ENCODE measurements around the gene ANKRD42. TPM values are rescaled to one million over a fixed set of nuclear protein-coding genes. Genes with fewer than 3 reads are reported as not detected.
"Not testable (repeated sequence)": the region's sequence is repeated elsewhere in the genome, so short reads cannot be mapped to it uniquely, and the experiment has no call there.

ANKRD42 gene
- total RNA-seq, 1 donor from 2014 or later = 6.7 TPM

GRCh38 chr11:83238111-83238510, 44.6 kb downstream of the ANKRD42 start:
- DNase-seq (ENCODE audit: low read depth, low spot score) = no peak

GRCh38 chr11:83241291-83241946, 47.9 kb downstream of the ANKRD42 start:
- peak; percentile 24 for DNase-seq (ENCODE audit: low read depth, low spot score)

- no peak for DNase-seq (ENCODE audit: low read depth, low spot score)
Observed at GRCh38 chr11:83249445-83249844, 55.9 kb downstream of the ANKRD42 start.

- DNase-seq (ENCODE audit: low read depth, low spot score) = no peak
Observed at GRCh38 chr11:83249972-83250593, 56.6 kb downstream of the ANKRD42 start.

GRCh38 chr11:83252266-83252665, 58.8 kb downstream of the ANKRD42 start:
- no peak for DNase-seq (ENCODE audit: low read depth, low spot score)

- no peak for DNase-seq (ENCODE audit: low read depth, low spot score)
Observed at GRCh38 chr11:83252941-83253340, 59.4 kb downstream of the ANKRD42 start.

GRCh38 chr11:83255366-83255765, 61.9 kb downstream of the ANKRD42 start:
- DNase-seq (ENCODE audit: low read depth, low spot score) = no peak

- no peak for DNase-seq (ENCODE audit: low read depth, low spot score)
Observed at GRCh38 chr11:83256602-83257340, 63.3 kb downstream of the ANKRD42 start.

GRCh38 chr11:83257761-83258168, 64.3 kb downstream of the ANKRD42 start:
- peak; percentile 32 for DNase-seq (ENCODE audit: low read depth, low spot score)

GRCh38 chr11:83259559-83259958, 66.0 kb downstream of the ANKRD42 start:
- DNase-seq (ENCODE audit: low read depth, low spot score) = no peak

GRCh38 chr11:83265331-83265730, 71.8 kb downstream of the ANKRD42 start:
- no peak for DNase-seq (ENCODE audit: low read depth, low spot score)

GRCh38 chr11:83269080-83269479, 75.6 kb downstream of the ANKRD42 start:
- DNase-seq (ENCODE audit: low read depth, low spot score) = not testable (repeated sequence)

- DNase-seq (ENCODE audit: low read depth, low spot score) = not testable (repeated sequence)
Observed at GRCh38 chr11:83271734-83272133, 78.2 kb downstream of the ANKRD42 start.

- DNase-seq (ENCODE audit: low read depth, low spot score) = no peak
Observed at GRCh38 chr11:83272627-83273026, 79.1 kb downstream of the ANKRD42 start.

GRCh38 chr11:83275888-83276641, 82.6 kb downstream of the ANKRD42 start:
- DNase-seq (ENCODE audit: low read depth, low spot score) = no peak

- DNase-seq (ENCODE audit: low read depth, low spot score) = no peak
Observed at GRCh38 chr11:83278351-83278750, 84.8 kb downstream of the ANKRD42 start.

- no peak for DNase-seq (ENCODE audit: low read depth, low spot score)
Observed at GRCh38 chr11:83280256-83280655, 86.7 kb downstream of the ANKRD42 start.

GRCh38 chr11:83282084-83282716, 88.7 kb downstream of the ANKRD42 start:
- no peak for DNase-seq (ENCODE audit: low read depth, low spot score)

- no peak for DNase-seq (ENCODE audit: low read depth, low spot score)
Observed at GRCh38 chr11:83284501-83285150, 91.1 kb downstream of the ANKRD42 start.

- no peak for DNase-seq (ENCODE audit: low read depth, low spot score)
Observed at GRCh38 chr11:83285151-83285770, 91.7 kb downstream of the ANKRD42 start.
